ENCODE results near the gene NTNG1.
A peak's percentile ranks its signal among the peaks of the same experiment; 100 is the strongest.

Gene NTNG1

GRCh38 chr1:107512836-107513235 is 372.0 kb downstream of the NTNG1 start:
- DNase-seq (ENCODE audit: low spot score) = no peak

- no peak for DNase-seq (ENCODE audit: low spot score)
These were observed 374.0 kb downstream of the NTNG1 start for GRCh38 chr1:107514841-107515240.

DNA sequence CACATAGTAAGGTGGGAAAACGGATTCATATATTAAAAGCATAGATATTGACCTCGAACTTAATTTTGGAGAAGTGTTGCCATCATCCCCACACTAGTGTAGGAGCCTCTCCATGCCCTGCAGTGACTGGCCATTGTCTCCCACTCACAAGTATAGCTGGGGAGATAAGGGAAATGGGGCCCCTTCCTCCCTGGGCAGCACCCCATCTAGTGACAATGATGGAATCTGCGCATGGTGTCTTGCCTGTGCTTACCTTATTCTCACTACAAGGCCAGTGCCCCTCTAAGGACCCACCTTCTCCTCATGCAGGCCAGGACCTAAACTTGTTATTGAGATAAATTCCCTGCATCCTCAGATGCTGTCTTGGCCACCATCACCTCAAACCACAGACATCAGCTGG is 374.9 kb downstream of the NTNG1 start:
- DNase-seq (ENCODE audit: low spot score) = no peak

- DNase-seq (ENCODE audit: low spot score) = no peak
These were observed 382.2 kb downstream of the NTNG1 start for GRCh38 chr1:107523061-107523460.

DNA sequence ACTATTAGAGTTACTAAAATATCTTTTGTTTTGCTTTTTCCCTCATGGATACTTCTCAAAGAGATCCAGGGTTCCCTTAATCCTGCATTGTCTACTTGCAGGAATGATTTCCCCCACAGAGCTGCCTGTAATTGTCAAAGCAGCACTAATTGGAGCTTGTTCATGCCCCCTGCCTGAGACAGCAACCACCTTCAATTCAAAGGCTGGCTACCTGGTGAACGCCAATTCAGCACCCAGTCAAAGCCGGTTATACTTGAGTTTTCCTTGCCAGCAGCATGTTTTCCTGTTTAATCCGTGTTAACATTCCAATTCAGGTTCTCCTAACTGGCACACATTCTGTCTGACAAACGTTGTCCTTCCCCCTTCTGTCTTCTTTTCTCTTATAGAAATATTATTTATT is 382.9 kb downstream of the NTNG1 start:
- DNase-seq (ENCODE audit: low spot score) = no peak

- DNase-seq (ENCODE audit: low spot score) = no peak
These were observed 383.5 kb downstream of the NTNG1 start for GRCh38 chr1:107524301-107524700.

DNA sequence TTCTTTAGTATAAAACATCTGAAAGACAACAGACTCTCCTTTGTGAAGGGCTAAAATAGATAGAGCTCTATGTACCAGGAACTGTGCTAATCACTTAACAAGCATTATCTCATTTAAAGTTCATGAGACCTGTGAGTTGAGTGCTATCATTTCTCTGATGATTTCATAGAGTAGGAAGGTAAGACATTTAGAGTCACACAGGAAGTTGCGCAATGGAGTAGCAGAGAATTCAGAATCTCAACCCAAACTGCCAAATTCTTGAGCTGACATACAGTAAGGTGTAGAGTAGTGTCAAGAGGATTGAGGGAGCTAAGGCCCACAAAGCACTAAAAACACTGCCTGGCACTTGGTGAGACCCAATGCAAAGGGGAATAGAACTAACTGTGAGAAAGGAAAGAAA is 384.3 kb downstream of the NTNG1 start:
- DNase-seq (ENCODE audit: low spot score) = no peak

- no peak for DNase-seq (ENCODE audit: low spot score)
These were observed 385.1 kb downstream of the NTNG1 start for GRCh38 chr1:107525961-107526360.

DNA sequence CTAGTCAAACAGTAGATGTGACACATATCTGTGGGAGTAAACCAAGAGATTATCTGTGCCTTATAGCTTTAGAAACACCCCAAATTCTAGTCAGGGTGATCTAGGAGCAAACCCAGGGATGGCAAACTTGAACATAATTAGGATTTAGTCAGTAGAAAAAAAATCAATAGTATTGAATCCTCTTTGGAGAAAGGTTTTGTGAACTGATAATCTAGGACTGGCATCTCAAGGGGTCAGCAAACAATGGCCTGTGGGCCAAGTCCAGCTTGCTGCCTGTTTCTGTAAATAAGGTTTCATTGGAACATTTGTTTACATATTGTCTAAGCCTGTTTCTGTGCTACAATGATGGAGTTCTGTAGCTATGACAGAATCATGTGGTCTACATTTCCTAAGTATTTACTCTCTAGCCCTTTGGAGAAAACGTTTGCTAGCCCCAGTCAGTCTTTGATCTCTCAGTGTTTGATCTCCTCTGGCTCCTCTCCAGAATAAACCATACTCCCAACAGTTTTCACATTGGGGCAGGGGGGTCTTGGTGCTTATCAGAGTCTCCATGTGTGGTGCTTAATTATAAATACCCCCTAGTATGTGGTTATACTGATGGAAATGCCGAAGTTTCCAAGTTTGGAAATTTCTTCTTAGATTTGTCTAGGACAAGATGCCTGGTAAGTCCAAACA is 385.8 kb downstream of the NTNG1 start:
- no peak for DNase-seq (ENCODE audit: low spot score)

DNA sequence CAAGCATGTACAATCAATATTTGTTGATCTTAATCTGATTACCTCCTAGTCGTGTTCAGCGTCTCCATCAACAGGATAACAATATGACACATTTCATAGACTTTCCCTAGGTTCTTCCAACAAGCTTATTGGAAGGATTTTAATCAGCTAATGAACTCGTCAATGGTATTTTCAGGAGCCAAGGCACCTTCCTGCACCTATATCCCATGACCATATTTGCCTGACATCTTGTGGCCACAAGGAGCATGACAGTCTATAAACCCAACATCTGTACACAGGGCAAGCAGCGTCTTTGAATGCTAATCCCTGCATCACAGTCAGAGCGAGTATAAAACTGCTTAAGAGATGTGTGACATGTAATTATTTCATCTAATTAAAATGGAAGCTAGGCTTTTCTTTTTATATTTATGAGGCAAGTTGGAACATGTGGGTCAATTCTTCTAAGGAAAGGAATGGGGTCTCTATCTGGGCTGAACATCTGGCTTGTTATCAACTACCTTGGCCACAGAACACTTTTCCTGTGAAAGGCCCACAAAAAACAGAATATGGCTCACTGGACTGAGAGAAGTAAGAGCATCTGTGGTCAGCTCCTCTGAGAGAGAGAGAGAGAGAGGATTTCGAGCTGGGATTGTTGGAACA is 388.8 kb downstream of the NTNG1 start:
- DNase-seq (ENCODE audit: low spot score) = peak; percentile 40

DNA sequence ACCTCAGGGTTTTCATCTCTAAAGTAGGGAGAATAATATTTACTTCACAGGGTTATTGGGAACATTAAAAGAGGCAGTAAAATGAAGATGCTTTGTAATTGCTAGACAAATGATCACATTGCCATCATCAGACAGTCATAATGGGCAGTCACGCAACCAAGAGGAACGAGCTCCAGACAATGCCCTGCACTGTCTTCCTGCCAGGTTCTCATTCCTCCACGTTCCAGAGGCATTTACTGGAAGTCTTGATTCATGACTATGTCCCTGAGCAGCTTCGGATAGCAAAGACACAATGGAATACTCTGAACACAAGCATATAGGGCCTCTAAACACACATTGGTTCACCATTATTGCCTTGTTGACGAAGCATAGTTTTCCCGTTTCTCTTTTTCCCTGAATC is 389.7 kb downstream of the NTNG1 start:
- no peak for DNase-seq (ENCODE audit: low spot score)

- DNase-seq (ENCODE audit: low spot score) = no peak
These were observed 390.4 kb downstream of the NTNG1 start for GRCh38 chr1:107531065-107531908.

GRCh38 chr1:107532318-107532717 is 391.5 kb downstream of the NTNG1 start:
- no peak for DNase-seq (ENCODE audit: low spot score)

All from HuH-7.5 (cell line).